Neural crest cell (in vitro differentiated cells): ENCODE results near the gene OXCT1. TPM values are rescaled to one million over a fixed set of nuclear protein-coding genes. Genes with fewer than 3 reads are reported as not detected.
"Not testable (repeated sequence)": the region's sequence is repeated elsewhere in the genome, so short reads cannot be mapped to it uniquely, and the experiment has no call there.

Experiments used
- DNase-seq: peaks from one replicate; pipeline ENCODE4 v3.0.0; 2021; ENCODE audit warnings: low read depth, mixed read lengths, low spot score
- H3K27ac Mint-ChIP-seq: one replicate; pipeline ENCODE4 v1.8.0; 2021; ENCODE audit warnings: mild to moderate bottlenecking, mixed read lengths; ENCODE audit not compliant: unreplicated experiment
- H3K27me3 Mint-ChIP-seq: 2 replicates; pipeline ENCODE4 v1.8.0; 2021; ENCODE audit warnings: low read depth, mild to moderate bottlenecking, mixed read lengths
- H3K36me3 Mint-ChIP-seq: 2 replicates; pipeline ENCODE4 v1.8.0; 2021; ENCODE audit warnings: low read depth, mild to moderate bottlenecking, mixed read lengths
- H3K4me1 Mint-ChIP-seq: 2 replicates; pipeline ENCODE4 v1.8.0; 2021; ENCODE audit warnings: mixed read lengths
- H3K4me3 Mint-ChIP-seq: one replicate; pipeline ENCODE4 v1.8.0; 2021; ENCODE audit warnings: mild to moderate bottlenecking, mixed read lengths
- H3K9me3 Mint-ChIP-seq: 2 replicates; pipeline ENCODE4 v1.8.0; 2021; ENCODE audit warnings: mixed read lengths
- total RNA-seq: library from RNA; stranded (reverse); gene quantifications from 2 replicates; pipeline ENCODE4 v1.2.1, GENCODE V29; 2021
- TF ChIP-seq, protein P1 (sequence below): fragments of 200-600 bp; sonication (generic); conservative IDR thresholded peaks from 2 replicates; pipeline ENCODE4 v1.5.0; 2021; ENCODE audit warnings: antibody characterized with exemption, mild to moderate bottlenecking

The OXCT1 gene
- total RNA-seq, 1 donor from 2014 or later = 30.2 TPM

DNA sequence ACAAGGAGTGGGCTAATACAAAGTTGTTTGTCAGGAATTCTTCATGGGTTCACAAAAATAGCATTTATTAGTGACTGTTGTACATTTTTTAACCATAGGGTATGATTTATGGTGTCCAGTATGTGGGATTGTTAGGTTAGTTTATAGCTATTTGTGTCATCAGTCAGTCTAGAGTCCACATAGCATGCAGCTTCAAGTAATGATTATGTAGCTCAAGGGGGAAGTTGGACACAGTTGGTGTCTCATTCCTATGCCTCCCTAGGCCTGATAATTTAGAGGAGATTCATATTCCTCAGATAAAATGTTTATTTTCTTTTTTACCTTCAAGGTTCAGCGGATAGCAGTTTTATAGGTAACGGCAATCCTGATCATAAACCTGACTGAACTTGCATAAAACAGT is 153.8 kb downstream of the OXCT1 start:
- H3K36me3 Mint-ChIP-seq = no peaks in the 10 kb centered on the region

DNA sequence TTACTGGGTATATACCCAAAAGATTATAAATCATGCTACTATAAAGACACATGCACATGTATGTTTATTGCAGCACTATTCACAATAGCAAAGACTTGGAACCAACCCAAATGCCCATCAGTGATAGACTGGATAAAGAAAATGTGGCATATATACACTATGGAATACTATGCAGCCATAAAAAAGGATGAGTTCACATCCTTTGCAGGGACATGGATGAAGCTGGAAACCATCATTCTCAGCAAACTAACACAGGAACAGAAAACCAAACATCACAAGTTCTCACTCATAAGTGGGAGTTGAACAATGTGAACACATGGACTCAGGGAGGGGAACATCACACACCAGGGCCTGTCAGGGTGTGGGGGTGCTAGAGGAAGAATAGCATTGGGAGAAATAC is 155.8 kb downstream of the OXCT1 start:
- not testable (repeated sequence) for H3K4me3 Mint-ChIP-seq, H3K4me1 Mint-ChIP-seq, H3K27me3 Mint-ChIP-seq, H3K9me3 Mint-ChIP-seq, DNase-seq, H3K27ac Mint-ChIP-seq, H3K36me3 Mint-ChIP-seq

More for the DNA sequence above, 153.8 kb downstream of the OXCT1 start:
- H3K9me3 Mint-ChIP-seq = peaks cover 2% of the 10 kb centered on the region
- DNase-seq = no peak
- TF ChIP-seq, protein P1, sequence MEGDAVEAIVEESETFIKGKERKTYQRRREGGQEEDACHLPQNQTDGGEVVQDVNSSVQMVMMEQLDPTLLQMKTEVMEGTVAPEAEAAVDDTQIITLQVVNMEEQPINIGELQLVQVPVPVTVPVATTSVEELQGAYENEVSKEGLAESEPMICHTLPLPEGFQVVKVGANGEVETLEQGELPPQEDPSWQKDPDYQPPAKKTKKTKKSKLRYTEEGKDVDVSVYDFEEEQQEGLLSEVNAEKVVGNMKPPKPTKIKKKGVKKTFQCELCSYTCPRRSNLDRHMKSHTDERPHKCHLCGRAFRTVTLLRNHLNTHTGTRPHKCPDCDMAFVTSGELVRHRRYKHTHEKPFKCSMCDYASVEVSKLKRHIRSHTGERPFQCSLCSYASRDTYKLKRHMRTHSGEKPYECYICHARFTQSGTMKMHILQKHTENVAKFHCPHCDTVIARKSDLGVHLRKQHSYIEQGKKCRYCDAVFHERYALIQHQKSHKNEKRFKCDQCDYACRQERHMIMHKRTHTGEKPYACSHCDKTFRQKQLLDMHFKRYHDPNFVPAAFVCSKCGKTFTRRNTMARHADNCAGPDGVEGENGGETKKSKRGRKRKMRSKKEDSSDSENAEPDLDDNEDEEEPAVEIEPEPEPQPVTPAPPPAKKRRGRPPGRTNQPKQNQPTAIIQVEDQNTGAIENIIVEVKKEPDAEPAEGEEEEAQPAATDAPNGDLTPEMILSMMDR = no peak
- no peaks in the 10 kb centered on the region for H3K27me3 Mint-ChIP-seq
- H3K27ac Mint-ChIP-seq = no peak overlapping the region
- H3K4me1 Mint-ChIP-seq = no peaks in the 10 kb centered on the region
- H3K4me3 Mint-ChIP-seq = no peak overlapping the region

DNA sequence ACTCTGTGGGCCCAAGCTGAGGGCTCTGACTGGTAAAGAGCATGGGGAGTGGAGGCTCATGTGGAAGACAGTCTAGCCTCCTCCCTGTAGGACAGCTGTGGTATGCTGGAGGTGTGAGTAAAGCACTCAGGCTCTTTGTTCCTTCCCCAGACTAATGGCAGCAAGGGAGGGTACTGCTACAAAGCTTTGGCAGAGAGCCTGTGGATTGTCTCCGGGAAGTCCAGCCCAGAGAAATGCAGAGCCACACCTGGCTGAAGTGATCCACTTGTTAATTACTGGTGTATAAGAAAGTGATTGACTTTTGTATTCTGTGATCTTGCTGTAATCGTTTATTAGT is 161.7 kb downstream of the OXCT1 start:
- peaks cover 19% of the 10 kb centered on the region for H3K9me3 Mint-ChIP-seq
- no peak overlapping the region for H3K4me3 Mint-ChIP-seq
- H3K36me3 Mint-ChIP-seq = peaks cover 4% of the 10 kb centered on the region
- H3K4me1 Mint-ChIP-seq = no peaks in the 10 kb centered on the region
- peaks cover 6% of the 10 kb centered on the region for H3K27me3 Mint-ChIP-seq
- TF ChIP-seq, protein P1 = no peak
- no peak for DNase-seq
- no peak overlapping the region for H3K27ac Mint-ChIP-seq

DNA sequence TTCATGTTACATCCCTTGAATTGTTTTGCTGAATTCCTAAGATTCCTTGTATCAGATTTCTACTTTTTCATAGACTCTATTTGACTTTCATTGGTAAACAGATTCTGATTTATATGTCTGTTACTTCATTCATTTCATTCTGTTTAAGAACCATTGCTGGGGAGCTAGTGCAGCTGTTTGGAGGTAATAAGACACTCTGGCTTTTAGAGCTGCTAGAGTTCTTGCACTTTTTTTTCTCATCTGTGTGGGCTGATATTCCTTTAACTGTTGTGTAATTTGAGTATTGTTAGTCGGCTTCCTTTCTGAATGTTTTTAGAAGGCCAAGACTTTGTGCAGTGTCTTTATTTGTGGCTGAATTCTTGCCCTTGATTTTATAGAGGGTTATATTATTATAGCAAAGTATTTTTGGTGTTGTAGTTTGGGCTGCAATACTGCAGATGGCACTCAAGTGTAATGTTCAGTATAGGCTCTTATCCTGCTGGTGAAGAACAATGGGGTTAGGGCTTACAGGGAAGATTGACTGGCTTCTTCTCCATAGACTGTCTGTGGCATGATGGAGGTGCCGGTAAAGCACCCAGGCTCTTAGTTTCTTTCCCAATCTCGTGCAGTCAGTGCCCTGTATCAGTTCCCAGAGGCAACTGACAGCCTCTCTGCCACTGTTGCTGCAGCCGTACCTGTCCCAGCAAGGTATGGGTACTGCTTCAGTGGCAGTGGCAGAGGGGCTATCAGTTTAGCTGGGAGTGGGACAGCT is 162.2 kb downstream of the OXCT1 start:
- H3K4me3 Mint-ChIP-seq = no peak overlapping the region
- no peaks in the 10 kb centered on the region for H3K4me1 Mint-ChIP-seq
- H3K27ac Mint-ChIP-seq = no peak overlapping the region
- DNase-seq = no peak
- peaks cover 4% of the 10 kb centered on the region for H3K36me3 Mint-ChIP-seq
- peaks cover 22% of the 10 kb centered on the region for H3K9me3 Mint-ChIP-seq
- TF ChIP-seq, protein P1 = peak; percentile 51
- peaks cover 9% of the 10 kb centered on the region for H3K27me3 Mint-ChIP-seq

DNA sequence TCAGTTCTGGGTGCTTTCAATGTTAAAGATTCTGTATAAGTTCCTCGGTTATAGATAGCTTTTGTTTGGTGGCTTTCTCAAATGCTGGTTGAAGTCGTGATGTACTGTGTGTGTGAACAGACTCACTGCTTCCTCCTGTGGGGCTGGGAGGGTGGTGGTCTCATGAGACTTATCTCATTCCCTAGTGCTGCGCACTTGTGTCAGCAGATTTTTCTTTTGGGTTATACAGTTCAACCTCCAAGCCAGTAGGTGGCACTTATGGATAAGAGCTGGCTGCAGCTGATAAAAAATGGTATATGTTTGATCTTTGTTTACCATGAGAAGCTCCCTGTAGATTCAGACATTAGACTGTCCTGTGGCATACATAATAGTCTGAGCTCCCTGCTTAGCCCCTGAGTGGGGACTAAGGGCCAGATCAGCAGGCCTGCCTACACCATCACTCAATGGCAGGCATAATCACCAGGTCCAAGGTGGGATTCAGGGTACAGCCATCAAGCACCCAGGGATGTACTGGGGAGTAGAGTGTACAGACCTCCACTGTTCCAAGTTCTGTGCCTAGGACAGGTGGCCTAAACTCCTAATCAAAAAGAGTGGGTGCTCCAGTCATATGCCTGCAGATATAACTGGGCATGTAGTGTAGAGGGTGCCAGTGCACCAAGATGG is 174.2 kb downstream of the OXCT1 start:
- no peak overlapping the region for H3K27ac Mint-ChIP-seq
- H3K4me1 Mint-ChIP-seq = no peaks in the 10 kb centered on the region
- H3K4me3 Mint-ChIP-seq = no peak overlapping the region
- H3K27me3 Mint-ChIP-seq = peaks cover 2% of the 10 kb centered on the region
- no peak for DNase-seq
- H3K36me3 Mint-ChIP-seq = no peaks in the 10 kb centered on the region
- peaks cover under 1% of the 10 kb centered on the region for H3K9me3 Mint-ChIP-seq
- TF ChIP-seq, protein P1 = peak; percentile 36

DNA sequence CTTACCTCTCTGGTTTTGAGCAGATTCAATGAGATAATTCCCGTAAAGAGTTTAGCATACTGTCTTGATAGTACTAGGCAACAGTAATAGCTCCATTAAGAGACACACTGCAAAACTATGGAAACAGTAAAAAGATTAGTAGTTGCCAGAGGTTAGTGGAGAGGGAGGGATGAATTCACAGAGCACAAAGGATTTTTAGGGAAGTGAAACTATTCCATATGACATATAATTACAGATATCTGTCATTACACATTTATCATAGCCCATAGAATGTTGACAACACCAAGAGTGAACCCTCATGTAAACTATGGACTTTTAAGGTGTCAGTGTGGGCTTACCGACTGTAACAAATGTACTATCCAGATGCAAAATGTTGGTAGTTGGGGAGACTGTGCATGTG is 183.5 kb downstream of the OXCT1 start:
- H3K4me1 Mint-ChIP-seq = peaks cover 10% of the 10 kb centered on the region
- H3K36me3 Mint-ChIP-seq = no peaks in the 10 kb centered on the region
- H3K4me3 Mint-ChIP-seq = no peak overlapping the region
- H3K9me3 Mint-ChIP-seq = peaks cover 6% of the 10 kb centered on the region
- TF ChIP-seq, protein P1 = no peak
- no peaks in the 10 kb centered on the region for H3K27me3 Mint-ChIP-seq
- H3K27ac Mint-ChIP-seq = no peak overlapping the region
- DNase-seq = no peak
